ENCODE results near the gene MKRN2. TPM values are rescaled to one million over a fixed set of nuclear protein-coding genes. Genes with fewer than 3 reads are reported as not detected.
A peak's percentile ranks its signal among the peaks of the same experiment; 100 is the strongest.

Gene MKRN2
- total and polyA plus RNA-seq, 2 of the 8 experiments (the other 6 are each of a cell fraction or from before 2014, with no cell fraction given) = 15.3 to 17.6 TPM

- H4K91ac ChIP-seq (replicated peaks; ENCODE audit: insufficient read length, low read length) = no peak overlapping the region
- H3K14ac ChIP-seq (ENCODE audit: insufficient read length) = no peak overlapping the region
- FAIRE-seq (no peak), DNase-seq (ENCODE audit: low read depth in 1 of 2, low spot score in 2 of 2) (no peak)
- peak overlapping the region; percentile 71 to 84 for H3K4me2 ChIP-seq (ENCODE audit: insufficient read depth in 1 of 2, low read depth in 2 of 2, low read length in 2 of 2)
- H3K27me3 ChIP-seq (replicated peaks in 1 of 4; ENCODE audit: control insufficient read depth in 3 of 4, extremely low read depth in 1 of 4, insufficient read depth in 3 of 4, low read length in 3 of 4) = no peaks in the 10 kb centered on the region
- POLR2A ChIA-PET (ENCODE audit: partially characterized antibody) = interaction anchor here (0.8 to 3.5 kb wide), 8 partner anchors 9 to 285 kb away, joined by 3 to 21 read pairs (median 3); partner anchors contain the start of genes MKRN2OS, RAF1 and RPL32
- H3K4me1 ChIP-seq (replicated peaks in 1 of 4; ENCODE audit: control insufficient read depth in 3 of 4, insufficient read depth in 4 of 4, low read length in 3 of 4) = peaks cover 0 to 6% (median 2%) of the 10 kb centered on the region in 4 experiments; a peak in 2 of 7 replicates
- H3K36me3 ChIP-seq (ENCODE audit: control insufficient read depth in 2 of 4, insufficient read depth in 4 of 4, low read length in 3 of 4) = no peaks in the 10 kb centered on the region
- peak overlapping the region; percentile 92; the same call in 1 of the 2 replicates for H4K8ac ChIP-seq (ENCODE audit: extremely low read depth, insufficient read depth, low read length)
- H2BK15ac ChIP-seq (ENCODE audit: low read length) = no peak overlapping the region
- peak overlapping the region in 3 of 4 experiments; percentile 31 to 93 (median 87); a peak in 4 of 7 replicates for H3K9ac ChIP-seq (replicated peaks in 1 of 4; ENCODE audit: extremely low read depth in 1 of 4, low read depth in 3 of 4, low read length in 3 of 4)
- no peak overlapping the region for H3K23ac ChIP-seq (ENCODE audit: insufficient read length)
- no peak overlapping the region for H4K5ac ChIP-seq (ENCODE audit: insufficient read length, low read depth, low read length)
- peaks cover 7% of the 10 kb centered on the region for H3K23me2 ChIP-seq (ENCODE audit: low read depth, low read length)
- WGBS, 2 experiments (ENCODE audit: extremely low coverage in 1 of 2, insufficient coverage in 1 of 2, insufficient read length in 1 of 2, insufficient replicate concordance in 2 of 2, low coverage in 1 of 2, low lambda C conversion rate in 2 of 2, missing lambda C conversion rate in 1 of 2) = 4% methylated on average over 8 of the region's 8 CpGs; no CpG with 5 or more reads in 1 of the 2 experiments
- no peak overlapping the region for H2BK5ac ChIP-seq (ENCODE audit: low read depth, low read length)
- no peaks in the 10 kb centered on the region for H3K9me3 ChIP-seq (ENCODE audit: insufficient read depth in 2 of 2, low read depth in 1 of 2, low read length in 1 of 2)
- peaks cover 17 to 41% of the 10 kb centered on the region in 2 experiments for H3K79me2 ChIP-seq (ENCODE audit: control insufficient read depth in 1 of 2, insufficient read depth in 2 of 2, low read length in 2 of 2)
- H2BK120ac ChIP-seq (replicated peaks; ENCODE audit: low read depth, low read length) = no peak overlapping the region
- 0 out of 2 replicates have a peak overlapping the region, but pooled peaks have one; percentile 21 for H3K27ac ChIP-seq (ENCODE audit: low read depth, low read length)
- peak overlapping the region; percentile 98 for H2AFZ ChIP-seq (ENCODE audit: low read length)
- no peak overlapping the region for H2AK5ac ChIP-seq (ENCODE audit: low read depth, low read length)
- no peak overlapping the region for H2BK20ac ChIP-seq (ENCODE audit: low read length)
- no peak overlapping the region for H3K56ac ChIP-seq (replicated peaks; ENCODE audit: insufficient read length, low read depth, low read length)
- H3K4me3 ChIP-seq (ENCODE audit: extremely low read depth in 1 of 4, insufficient read depth in 2 of 4, low read depth in 3 of 4, low read length in 4 of 4) = peak overlapping the region; percentile 78 to 95 (median 85)
- no peak overlapping the region for H2BK12ac ChIP-seq (ENCODE audit: low read depth, low read length)
- H3K4ac ChIP-seq (replicated peaks; ENCODE audit: insufficient read length, low read depth, low read length) = no peak overlapping the region
- H3K79me1 ChIP-seq (ENCODE audit: low read depth, low read length) = peaks cover 6% of the 10 kb centered on the region; the same call in 1 of the 2 replicates
- H3K18ac ChIP-seq (ENCODE audit: extremely low read depth, low read length) = peak overlapping the region; percentile 71
- peaks cover 3 to 16% of the 10 kb centered on the region in 2 experiments for H4K20me1 ChIP-seq (replicated peaks in 1 of 2; ENCODE audit: control insufficient read depth in 1 of 2, insufficient read depth in 2 of 2, low read length in 2 of 2)
- CTCF ChIA-PET (ENCODE audit: partially characterized antibody) = interaction anchor here (0.7 to 3.4 kb wide), 5 partner anchors 11 to 320 kb away, joined by 3 to 12 read pairs (median 3); no protein-coding TSS in a partner anchor
- TF ChIP-seq TAF7 (optimal IDR thresholded peaks at IDR 0.05; ENCODE audit: borderline replicate concordance, low read depth, low read length) (no peak), CBX8 (IDR thresholded peaks at IDR 0.05; ENCODE audit: borderline replicate concordance, low read depth, low read length) (no peak), ZNF274 (IDR thresholded peaks at IDR 0.05; ENCODE audit: borderline replicate concordance, extremely low read depth, low read length) (no peak), CBX5 (IDR thresholded peaks at IDR 0.05; ENCODE audit: low read depth, low read length) (no peak), HDAC2 (IDR thresholded peaks at IDR 0.05; ENCODE audit: borderline replicate concordance in 1 of 2, low read depth in 2 of 2, low read length in 2 of 2) (no peak), TCF12 (IDR thresholded peaks at IDR 0.05; ENCODE audit: low read depth, low read length) (no peak), SAP30 (IDR thresholded peaks at IDR 0.05; ENCODE audit: insufficient read depth, insufficient replicate concordance, low read length) (no peak), CHD2 (IDR thresholded peaks at IDR 0.05; ENCODE audit: low read length) (no peak), CTBP2 (IDR thresholded peaks at IDR 0.05; ENCODE audit: borderline replicate concordance, insufficient read depth, insufficient read length, low read length) (no peak)
- TF ChIP-seq, protein P1, sequence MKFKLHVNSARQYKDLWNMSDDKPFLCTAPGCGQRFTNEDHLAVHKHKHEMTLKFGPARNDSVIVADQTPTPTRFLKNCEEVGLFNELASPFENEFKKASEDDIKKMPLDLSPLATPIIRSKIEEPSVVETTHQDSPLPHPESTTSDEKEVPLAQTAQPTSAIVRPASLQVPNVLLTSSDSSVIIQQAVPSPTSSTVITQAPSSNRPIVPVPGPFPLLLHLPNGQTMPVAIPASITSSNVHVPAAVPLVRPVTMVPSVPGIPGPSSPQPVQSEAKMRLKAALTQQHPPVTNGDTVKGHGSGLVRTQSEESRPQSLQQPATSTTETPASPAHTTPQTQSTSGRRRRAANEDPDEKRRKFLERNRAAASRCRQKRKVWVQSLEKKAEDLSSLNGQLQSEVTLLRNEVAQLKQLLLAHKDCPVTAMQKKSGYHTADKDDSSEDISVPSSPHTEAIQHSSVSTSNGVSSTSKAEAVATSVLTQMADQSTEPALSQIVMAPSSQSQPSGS (IDR thresholded peaks at IDR 0.05; ENCODE audit: low read length) = no peak
Measured at GRCh38 chr3:12556314-12556689, 585 bp upstream of the MKRN2 start.
